Erythroblast (primary cell): ENCODE data around the gene RANBP9.

Source experiments
- GATA1 ChIP-seq: IDR thresholded peaks from 2 replicates; pipeline ENCODE4 v1.6.1; 2011; ENCODE audit warnings: low read depth, mild to moderate bottlenecking, control low read depth, low read length, moderate library complexity
- POLR2A ChIP-seq: IDR thresholded peaks from 2 replicates; pipeline ENCODE4 v1.6.1; 2011; ENCODE audit warnings: mild to moderate bottlenecking, low read length

GRCh38 chr6:13638014-13638413 lies 73.6 kb downstream of the RANBP9 start:
- TF ChIP-seq POLR2A (no peak), GATA1 (no peak)
